Upper lobe of right lung (tissue), 1 donor: ENCODE measurements around the gene DHRS7C. TPM values are rescaled to one million over a fixed set of nuclear protein-coding genes. Genes with fewer than 3 reads are reported as not detected.

Source experiments
- ATAC-seq: fragments of 200-7000 bp; cut with Tn5 transposase; one replicate; pipeline ENCODE4 v1.9.1; 2020; ENCODE audit warnings: mild to moderate bottlenecking, moderate library complexity
- DNase-seq: peaks from one replicate; pipeline ENCODE4 v3.0.0-alpha.2; 2020
- H3K27ac ChIP-seq: fragments of 200-600 bp; one replicate; pipeline ENCODE4 v1.8.0; 2022
- H3K27me3 ChIP-seq: fragments of 200-600 bp; one replicate; pipeline ENCODE4 v1.8.0; 2022; ENCODE audit warnings: mild to moderate bottlenecking
- H3K36me3 ChIP-seq: fragments of 200-600 bp; one replicate; pipeline ENCODE4 v1.8.0; 2022
- H3K4me1 ChIP-seq: fragments of 200-600 bp; one replicate; pipeline ENCODE4 v1.8.0; 2022
- H3K4me3 ChIP-seq: fragments of 200-600 bp; one replicate; pipeline ENCODE4 v1.8.0; 2022; ENCODE audit warnings: mild to moderate bottlenecking
- H3K9me3 ChIP-seq: fragments of 200-600 bp; one replicate; pipeline ENCODE4 v1.8.0; 2022
- intact Hi-C: fragments of 100-400 bp; cut with DNase I; formaldehyde crosslinking; loops from one replicate; pipeline ENCODE4 v1.11.0; 2022
- total RNA-seq: library from RNA; stranded (reverse); fragmentation: NEBNext Ultra II Directional; extraction: Animal tissue kit (Norgen Biotek cat#: 25700); gene quantifications from one replicate; pipeline ENCODE4 v1.2.1, GENCODE V29; 2021
- TF ChIP-seq, protein P1 (sequence below): fragments of 200-600 bp; IDR thresholded peaks from one replicate; pipeline ENCODE4 v1.8.0; 2022; ENCODE audit warnings: antibody characterized with exemption
- donor health status: DM: no; HTN: yes; CAD: no; lungs with severe emphysema.

The DHRS7C gene
- total RNA-seq, 1 donor from 2014 or later = not detected

DNA sequence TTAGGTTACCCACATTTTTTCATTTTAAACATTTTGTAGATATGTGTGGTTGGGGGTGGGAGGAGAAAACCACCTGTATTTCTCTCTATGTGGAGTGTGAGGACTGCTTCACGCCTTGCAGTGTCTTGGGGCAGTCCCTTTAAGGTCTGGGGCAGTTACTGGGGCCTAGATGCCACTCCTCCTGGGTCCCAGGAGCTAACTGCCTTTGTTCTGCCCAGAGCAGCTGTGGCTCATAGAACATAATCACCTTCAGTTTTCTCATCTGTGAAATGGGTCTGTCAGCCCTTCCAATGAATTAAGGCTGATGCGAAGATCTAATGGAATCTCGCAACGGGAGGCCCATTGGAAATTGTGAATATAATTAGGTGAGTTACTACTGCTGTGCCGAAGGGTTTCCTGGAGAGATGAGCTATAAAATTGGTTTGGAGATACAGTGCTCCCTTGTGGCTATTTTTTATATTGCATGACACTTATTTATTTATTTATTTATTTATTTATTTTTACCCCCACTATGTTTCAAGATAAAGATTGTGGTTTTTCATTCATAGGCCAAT is 22.9 kb downstream of the DHRS7C start:
- Histone ChIP-seq H3K4me1 (no peaks in the 10 kb centered on the region), H3K9me3 (no peaks in the 10 kb centered on the region), H3K4me3 (no peak overlapping the region), H3K27ac (no peak overlapping the region), H3K36me3 (no peaks in the 10 kb centered on the region), H3K27me3 (no peaks in the 10 kb centered on the region)
- TF ChIP-seq, protein P1, sequence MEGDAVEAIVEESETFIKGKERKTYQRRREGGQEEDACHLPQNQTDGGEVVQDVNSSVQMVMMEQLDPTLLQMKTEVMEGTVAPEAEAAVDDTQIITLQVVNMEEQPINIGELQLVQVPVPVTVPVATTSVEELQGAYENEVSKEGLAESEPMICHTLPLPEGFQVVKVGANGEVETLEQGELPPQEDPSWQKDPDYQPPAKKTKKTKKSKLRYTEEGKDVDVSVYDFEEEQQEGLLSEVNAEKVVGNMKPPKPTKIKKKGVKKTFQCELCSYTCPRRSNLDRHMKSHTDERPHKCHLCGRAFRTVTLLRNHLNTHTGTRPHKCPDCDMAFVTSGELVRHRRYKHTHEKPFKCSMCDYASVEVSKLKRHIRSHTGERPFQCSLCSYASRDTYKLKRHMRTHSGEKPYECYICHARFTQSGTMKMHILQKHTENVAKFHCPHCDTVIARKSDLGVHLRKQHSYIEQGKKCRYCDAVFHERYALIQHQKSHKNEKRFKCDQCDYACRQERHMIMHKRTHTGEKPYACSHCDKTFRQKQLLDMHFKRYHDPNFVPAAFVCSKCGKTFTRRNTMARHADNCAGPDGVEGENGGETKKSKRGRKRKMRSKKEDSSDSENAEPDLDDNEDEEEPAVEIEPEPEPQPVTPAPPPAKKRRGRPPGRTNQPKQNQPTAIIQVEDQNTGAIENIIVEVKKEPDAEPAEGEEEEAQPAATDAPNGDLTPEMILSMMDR = peak; percentile 62
- no peak for DNase-seq
- peak; percentile 26 for ATAC-seq
- intact Hi-C loops = no loop called here

DNA sequence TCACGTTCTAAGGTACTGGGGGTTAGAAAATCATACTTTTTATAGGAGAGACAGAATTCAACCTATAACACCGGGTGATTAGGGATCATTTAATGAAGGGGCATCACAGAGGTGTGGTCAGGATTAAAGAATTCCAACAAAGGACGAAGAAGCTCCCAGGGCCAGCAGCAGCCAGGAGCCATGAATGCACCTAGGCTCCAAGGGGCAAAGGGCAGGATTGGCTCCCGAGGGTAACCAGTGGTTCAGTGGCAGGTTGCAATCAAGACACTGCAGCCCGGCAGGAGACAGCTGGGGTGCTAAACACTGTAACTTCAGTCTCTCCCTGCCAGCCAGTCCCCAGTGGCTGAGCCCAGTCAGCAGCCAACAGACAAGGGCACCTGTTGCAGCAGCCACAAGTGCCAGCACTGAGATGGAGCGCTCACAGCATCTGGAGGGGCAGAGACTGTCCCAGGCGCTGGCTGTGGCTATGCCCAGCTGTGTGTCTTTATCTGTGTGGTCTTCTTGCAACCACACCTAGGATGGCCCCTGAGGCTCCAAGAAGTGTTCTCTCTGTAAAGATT is 23.9 kb downstream of the DHRS7C start:
- no peak for DNase-seq
- H3K9me3 ChIP-seq = no peaks in the 10 kb centered on the region
- intact Hi-C loops = no loop called here
- TF ChIP-seq, protein P1 = no peak
- H3K4me3 ChIP-seq = no peak overlapping the region
- no peaks in the 10 kb centered on the region for H3K27me3 ChIP-seq
- no peaks in the 10 kb centered on the region for H3K36me3 ChIP-seq
- no peak overlapping the region for H3K27ac ChIP-seq
- ATAC-seq = no peak
- no peaks in the 10 kb centered on the region for H3K4me1 ChIP-seq

DNA sequence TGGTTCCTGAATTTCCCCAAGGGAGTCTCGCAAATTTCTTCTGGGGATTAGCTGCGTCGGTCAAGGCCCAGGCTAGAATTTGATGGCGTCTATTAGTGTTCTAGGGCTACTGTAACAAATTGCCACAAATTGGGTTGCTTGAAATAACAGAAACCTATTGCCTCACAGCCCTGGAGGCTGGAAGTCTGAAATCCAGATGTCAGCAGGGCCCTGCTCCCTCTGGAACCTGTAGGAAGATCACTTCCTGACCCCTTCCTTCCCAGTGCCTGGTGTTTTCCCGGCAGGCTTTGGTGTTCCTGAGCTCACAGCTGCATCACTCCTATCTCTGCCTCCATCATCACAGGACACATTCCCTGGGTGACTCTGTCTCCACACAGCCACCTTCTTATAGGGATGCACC is 24.4 kb downstream of the DHRS7C start:
- Histone ChIP-seq H3K27me3 (no peaks in the 10 kb centered on the region), H3K4me1 (no peaks in the 10 kb centered on the region), H3K4me3 (no peak overlapping the region), H3K9me3 (no peaks in the 10 kb centered on the region), H3K36me3 (no peaks in the 10 kb centered on the region), H3K27ac (no peak overlapping the region)
- DNase-seq = no peak
- ATAC-seq = no peak
- TF ChIP-seq, protein P1 = no peak
- intact Hi-C loops = no loop called here

DNA sequence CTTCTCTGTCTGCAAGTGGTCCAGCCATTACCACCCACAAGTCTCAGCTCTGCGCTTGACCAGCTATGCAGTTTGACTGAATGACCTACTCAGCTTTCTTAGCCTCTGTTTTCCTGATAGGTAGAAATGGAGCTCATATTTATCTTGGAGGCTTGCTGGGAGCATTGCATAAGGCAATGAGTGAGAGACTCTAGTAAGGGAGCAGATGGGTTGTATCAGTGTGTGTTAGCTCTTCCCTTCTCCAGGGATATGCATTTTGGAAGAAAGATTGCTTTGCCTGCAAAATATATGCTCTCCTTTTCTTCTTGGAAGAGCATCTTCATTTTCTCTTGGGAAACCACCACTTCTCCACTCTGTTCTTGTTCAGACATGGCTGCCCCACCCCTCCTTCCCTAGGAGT is 26.1 kb downstream of the DHRS7C start:
- no peak for DNase-seq
- peaks cover 5% of the 10 kb centered on the region for H3K27me3 ChIP-seq
- no peaks in the 10 kb centered on the region for H3K36me3 ChIP-seq
- intact Hi-C loops = no loop called here
- no peak for ATAC-seq
- H3K9me3 ChIP-seq = no peaks in the 10 kb centered on the region
- H3K4me3 ChIP-seq = no peak overlapping the region
- H3K27ac ChIP-seq = no peak overlapping the region
- TF ChIP-seq, protein P1 = no peak
- H3K4me1 ChIP-seq = no peaks in the 10 kb centered on the region

DNA sequence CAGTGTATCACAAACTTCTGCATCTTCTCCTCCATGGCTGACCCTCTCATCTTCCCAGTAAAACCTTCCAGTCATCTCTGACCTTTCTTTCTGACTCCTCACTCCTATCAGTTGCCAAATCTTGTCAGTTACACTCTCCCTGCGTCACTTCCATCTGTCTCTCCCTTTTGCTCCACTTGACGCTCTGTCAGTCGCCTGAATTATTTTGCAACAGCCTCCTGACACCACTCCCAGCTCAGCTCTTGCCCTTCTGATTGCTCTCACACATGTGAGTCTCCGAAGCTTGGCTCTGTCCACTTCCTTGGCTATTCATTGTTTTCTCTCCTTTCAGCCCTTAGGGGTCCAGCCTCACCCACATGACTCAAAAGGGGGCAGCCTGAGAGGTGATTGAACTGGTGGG is 27.7 kb downstream of the DHRS7C start:
- TF ChIP-seq, protein P1 = no peak
- Histone ChIP-seq H3K4me1 (no peaks in the 10 kb centered on the region), H3K4me3 (no peak overlapping the region), H3K27me3 (peaks cover 10% of the 10 kb centered on the region), H3K9me3 (no peaks in the 10 kb centered on the region), H3K27ac (no peak overlapping the region), H3K36me3 (no peaks in the 10 kb centered on the region)
- DNase-seq = no peak
- intact Hi-C loops = no loop called here
- ATAC-seq = peak; percentile 34

DNA sequence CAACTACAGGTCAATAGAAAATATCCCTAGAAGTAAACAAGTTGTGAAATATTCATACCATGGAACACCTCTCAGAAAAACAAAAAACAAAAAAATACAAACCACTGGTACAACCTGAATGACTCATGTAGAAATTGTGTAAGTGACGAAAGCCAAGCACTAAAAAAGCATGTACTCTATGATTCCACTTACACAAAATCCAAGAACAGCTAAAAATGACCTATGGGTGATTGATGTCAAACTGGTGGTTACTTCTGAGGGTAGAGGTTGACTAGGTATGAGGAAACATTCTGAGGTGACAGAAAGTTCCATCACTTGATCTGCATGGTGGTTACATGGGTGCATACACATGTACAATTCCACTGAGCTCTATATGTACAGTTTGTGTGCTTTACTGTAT is 31.1 kb downstream of the DHRS7C start:
- H3K36me3 ChIP-seq = no peaks in the 10 kb centered on the region
- peaks cover 18% of the 10 kb centered on the region for H3K27me3 ChIP-seq
- H3K9me3 ChIP-seq = no peaks in the 10 kb centered on the region
- no peak for DNase-seq
- H3K4me3 ChIP-seq = no peak overlapping the region
- no peak overlapping the region for H3K27ac ChIP-seq
- no peaks in the 10 kb centered on the region for H3K4me1 ChIP-seq
- intact Hi-C loops = no loop called here
- TF ChIP-seq, protein P1 = no peak
- no peak for ATAC-seq
